ENCODE results near the gene ANKRD50.

Gene ANKRD50

DNA sequence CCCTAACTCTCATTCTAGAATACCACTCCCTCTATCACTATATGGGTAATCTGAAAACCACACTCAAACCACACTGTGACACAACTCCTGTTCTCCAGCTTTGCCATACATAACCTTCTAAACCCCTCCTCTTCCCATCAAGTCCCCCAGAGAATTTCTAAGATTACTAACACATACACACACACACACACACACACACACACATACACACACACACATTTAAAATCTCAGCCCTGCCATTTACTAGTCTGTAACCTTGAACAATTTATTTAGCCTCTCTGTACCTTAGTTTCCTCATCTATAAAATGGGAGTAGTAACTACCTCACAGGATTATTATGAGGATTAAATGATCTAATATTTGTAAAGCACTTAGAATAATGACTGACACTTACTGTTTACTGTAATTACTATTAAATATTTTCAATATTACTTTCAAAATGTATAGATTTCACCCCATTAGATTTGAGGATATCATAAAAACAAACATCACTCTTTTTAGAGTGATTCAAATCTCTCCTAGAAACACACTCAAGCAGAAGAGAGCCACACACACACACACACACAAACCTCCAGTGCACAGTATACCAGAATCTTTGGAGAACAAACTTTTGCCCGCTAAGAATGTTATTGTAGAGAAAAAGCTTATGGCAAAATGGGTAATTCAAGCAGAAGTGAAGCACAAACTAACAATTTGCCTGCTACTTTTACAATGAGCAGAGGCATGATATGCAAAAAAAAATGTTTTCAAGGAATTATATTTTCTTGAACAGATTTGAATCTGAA, 3.8 kb downstream of the ANKRD50 start:
- no peak for DNase-seq

DNA sequence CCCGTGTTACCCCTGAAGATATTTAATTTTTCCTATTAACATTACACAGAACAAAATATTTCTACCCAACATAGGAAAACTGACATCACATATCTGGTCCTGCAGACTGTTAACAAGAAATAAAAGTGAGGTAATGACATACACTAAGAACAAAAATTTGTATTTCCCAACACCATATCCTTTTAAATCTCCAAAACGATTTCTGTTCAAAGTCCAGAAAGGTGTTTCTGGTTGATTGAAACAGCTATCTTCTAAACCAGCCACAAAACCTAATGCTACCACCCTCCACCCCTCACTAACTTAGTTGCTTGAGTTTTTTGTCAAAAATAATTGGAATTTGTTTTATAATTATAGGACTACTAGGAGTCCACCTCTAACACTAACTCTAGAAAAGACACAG, 7.1 kb downstream of the ANKRD50 start:
- DNase-seq: no peak

- no peak for DNase-seq
These were observed 9.4 kb downstream of the ANKRD50 start for GRCh38 chr4:124703154-124703553.

DNA sequence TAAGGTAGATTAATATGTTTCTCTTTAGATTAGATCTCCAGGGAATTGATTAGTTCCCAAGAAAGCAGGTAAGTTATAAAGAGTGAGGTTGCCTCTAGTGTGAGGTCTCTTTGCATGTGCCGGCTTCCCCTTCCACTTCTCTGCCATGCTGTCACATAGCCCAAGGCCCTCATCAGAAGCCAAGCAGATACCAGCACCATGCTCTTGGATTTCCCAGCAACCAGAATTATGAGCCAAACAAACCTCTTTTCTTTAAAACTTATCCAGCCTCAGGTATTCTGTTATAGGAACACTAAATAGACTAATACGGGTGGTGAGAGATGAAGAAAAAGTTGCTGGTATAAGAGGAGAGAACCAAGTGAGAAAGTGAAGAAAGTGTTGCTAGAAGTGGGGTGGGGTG, 15.1 kb downstream of the ANKRD50 start:
- DNase-seq: no peak

- no peak for DNase-seq
These were observed 16.4 kb downstream of the ANKRD50 start for GRCh38 chr4:124696182-124696581.

DNA sequence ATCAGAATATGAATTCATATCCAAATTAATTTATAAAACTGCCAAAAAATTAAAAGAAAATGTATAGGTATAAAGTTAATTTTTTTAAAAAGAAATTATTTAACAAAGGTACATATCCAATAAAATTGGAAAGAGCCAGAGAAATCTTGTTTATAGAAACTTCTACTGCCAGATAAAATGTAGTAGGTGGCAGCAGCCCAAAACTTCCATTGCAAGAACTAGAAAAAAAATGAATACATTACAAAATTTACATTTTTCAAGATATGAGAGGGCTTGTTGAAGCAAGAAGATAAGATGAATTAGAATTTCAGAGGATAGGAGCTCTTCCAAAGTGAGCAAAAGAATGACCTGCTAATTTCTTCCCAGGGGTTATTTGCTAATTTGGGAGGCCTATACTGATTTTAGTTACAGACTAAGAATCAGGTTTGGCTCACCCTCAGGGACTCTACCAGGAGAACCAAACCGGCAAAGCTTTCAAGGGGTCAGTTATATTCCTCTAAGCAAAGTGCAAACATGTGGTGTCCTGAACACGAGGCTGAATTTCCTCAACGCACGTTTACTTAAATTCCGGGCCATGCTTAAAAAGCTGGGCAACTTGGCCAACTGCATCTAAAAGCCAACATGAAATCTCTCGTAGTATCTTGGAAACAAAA, 17.5 kb downstream of the ANKRD50 start:
- DNase-seq: no peak

DNA sequence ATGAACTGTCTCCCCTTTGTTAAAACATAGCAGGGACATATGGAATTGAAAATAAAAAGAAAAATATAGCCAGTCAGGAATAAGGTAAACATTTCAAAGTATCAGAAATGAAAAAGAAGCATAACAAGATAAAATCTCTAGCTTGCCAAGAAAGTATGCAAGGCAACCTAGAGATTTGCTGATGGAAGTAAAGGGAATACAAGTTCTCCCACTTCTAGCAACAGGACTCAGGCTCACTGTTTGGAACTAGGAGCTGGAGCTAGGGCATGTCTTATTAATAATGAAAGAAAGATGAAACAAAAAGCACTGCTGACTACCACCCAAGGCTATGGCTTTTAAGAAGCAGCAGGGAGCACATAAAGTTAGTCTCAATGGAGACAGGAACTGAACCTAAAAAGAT, 18.2 kb downstream of the ANKRD50 start:
- no peak for DNase-seq

- DNase-seq: no peak
These were observed 20.7 kb downstream of the ANKRD50 start for GRCh38 chr4:124691801-124692200.

- no peak for DNase-seq
These were observed 26.3 kb downstream of the ANKRD50 start for GRCh38 chr4:124686279-124686678.

GRCh38 chr4:124685851-124686250, 26.7 kb downstream of the ANKRD50 start:
- no peak for DNase-seq

GRCh38 chr4:124684301-124684700, 28.2 kb downstream of the ANKRD50 start:
- DNase-seq: no peak

GRCh38 chr4:124682384-124682783, 30.1 kb downstream of the ANKRD50 start:
- no peak for DNase-seq

DNA sequence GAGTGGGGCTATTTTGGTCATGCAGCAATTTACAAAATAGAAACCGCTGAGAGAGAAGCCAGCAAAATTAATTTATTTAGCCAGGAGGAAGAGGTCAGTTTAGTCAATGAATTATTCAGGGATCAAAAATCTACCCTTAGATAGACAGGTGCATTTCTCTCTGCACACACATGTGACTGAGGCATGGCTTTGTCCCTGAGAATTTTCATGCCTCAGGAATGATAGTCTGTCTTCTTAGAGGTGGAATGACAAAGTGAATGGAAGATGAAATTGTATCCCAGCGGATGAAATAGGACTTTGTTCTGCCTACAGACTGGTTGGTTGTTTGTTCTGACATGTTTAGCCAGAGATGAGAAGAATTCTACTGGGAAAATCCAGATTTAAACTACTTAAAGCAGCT, 46.0 kb downstream of the ANKRD50 start:
- DNase-seq: no peak

- no peak for DNase-seq
These were observed 53.7 kb downstream of the ANKRD50 start for GRCh38 chr4:124658795-124659194.

GRCh38 chr4:124650614-124651013, 61.9 kb downstream of the ANKRD50 start:
- DNase-seq: no peak

DNA sequence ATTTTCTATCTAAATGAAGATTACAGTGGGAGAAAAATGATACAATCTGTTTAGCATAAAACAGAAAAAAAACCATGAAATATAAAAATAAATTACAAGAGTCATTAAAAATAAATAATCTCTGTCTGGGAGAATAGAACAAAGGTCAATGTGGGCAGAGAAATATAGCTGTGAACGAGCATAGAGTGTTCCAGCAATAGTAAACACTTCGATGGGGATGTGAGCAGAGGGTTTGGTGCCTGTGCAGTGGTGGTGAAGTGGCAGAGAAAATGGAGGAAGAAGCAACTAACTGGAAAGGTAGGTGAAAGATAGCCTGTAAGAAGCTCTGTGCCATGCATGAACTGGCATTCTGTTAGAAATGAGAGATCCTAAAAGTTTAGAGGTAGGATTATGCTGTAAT, 64.9 kb downstream of the ANKRD50 start:
- DNase-seq: no peak

- DNase-seq: no peak
These were observed 67.9 kb downstream of the ANKRD50 start for GRCh38 chr4:124644621-124645020.

DNA sequence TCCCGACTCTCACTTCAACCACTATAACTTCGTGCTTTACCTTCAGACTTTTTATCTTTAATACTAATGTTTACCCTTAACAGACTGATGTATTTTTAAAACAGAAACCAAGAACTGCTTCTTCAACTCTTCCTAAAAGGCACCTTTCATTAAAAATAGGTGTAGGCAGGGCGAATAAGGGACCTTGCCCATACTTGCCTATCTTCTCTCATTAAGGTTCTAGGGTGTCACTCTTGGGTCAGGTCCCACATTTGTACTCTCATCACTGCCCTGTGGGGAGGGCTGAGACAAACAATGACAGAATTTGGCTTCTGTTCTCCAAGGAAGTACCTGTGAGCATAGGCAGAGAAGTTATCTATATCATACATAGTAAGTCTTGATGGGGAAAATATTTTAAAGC, 69.7 kb downstream of the ANKRD50 start:
- no peak for DNase-seq

DNA sequence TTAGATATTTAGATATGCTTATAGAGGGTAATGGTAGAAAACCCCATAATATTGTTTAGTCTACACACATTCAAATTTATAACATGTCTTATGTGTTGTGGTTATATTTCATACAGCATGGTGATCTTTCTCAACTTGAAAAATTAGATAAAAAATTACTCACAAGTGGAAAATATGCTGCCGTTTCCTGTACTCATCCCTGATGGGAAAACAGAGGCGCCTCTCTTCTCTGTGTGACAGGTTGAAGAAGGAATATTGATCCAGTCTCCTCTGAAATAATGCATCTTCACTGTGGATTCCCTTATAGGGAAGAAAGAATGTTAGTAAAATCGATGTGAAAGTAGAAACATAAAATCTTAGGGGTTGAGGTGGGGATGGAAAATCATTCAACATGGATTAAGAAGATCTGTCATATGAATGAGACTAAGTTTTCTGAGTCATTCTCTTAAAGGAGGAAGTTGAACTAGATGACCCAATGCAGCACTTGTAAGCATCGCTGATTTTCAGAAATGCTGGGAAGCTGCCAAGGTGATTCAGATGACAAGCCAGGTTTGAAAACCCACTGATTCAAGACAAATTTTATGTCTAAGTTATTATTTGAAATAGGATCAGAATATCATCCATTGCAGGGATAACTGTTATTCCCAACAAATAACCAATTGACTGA, 70.7 kb downstream of the ANKRD50 start:
- DNase-seq: no peak

DNA sequence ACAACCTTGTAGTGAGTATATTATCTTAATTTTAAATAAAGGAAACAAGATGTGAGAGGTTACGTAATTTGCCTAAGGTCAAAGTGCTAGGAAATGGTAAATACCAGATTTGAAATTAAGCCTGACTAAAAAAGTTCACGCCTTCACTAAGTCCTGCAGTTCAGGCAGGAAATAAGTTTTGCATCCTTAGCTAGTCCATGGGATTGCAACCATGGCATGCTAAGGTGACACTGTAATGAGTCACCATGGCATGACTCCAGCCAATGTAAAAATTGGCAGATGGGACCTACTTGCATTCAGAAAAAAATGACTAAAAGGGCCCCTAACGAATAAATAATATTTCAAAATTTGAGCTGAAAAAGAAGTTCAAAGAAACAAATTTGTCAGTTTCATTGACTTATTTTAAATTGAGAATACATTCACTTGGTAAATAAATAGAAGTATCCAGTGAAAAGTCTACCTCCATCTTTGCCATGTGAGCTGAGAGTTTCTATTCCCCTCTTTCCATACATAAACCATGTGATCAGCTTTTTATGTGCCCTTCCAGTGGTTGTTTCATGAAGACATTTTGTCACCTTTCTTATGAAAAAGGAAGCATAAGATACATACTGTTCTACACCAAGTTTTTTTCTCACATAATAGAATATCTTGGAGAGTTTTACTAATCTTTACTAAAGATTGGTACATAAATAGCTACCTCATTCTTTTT, 72.4 kb downstream of the ANKRD50 start:
- no peak for DNase-seq

GRCh38 chr4:124637321-124637720, 75.2 kb downstream of the ANKRD50 start:
- no peak for DNase-seq

- no peak for DNase-seq
These were observed 75.7 kb downstream of the ANKRD50 start for GRCh38 chr4:124636788-124637187.

DNA sequence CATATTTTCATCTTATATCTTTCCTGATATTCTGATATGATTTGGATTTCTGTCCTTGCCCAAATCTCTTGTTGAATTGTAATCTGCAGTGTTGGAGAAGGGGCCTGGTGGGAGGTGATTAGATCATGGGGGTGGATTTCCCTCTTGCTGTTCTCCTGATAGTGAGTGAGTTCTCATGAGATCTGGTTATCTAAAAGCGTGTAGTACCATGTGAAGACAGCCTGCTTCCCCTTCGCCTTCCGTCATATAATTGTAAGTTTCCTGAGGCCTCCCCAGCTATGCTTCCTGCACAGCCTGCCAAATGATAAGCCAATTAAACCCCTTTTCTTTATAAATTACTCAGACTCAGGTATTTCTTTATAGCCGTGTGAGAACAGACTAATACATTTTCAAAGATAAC, 77.2 kb downstream of the ANKRD50 start:
- no peak for DNase-seq

Measured in CD4-positive, alpha-beta T cell treated with Interleukin-6 for 4 hours (primary cell).